Suppressor macrophage (primary cell): ENCODE measurements around the gene ZFAND3.
"Not testable (repeated sequence)": the region's sequence is repeated elsewhere in the genome, so short reads cannot be mapped to it uniquely, and the experiment has no call there.

ENCODE experiments used
- DNase-seq, 4 experiments: peaks; one replicate each; pipeline ENCODE4 v3.0.0-alpha.2; 2020 to 2022

ZFAND3 gene

DNA sequence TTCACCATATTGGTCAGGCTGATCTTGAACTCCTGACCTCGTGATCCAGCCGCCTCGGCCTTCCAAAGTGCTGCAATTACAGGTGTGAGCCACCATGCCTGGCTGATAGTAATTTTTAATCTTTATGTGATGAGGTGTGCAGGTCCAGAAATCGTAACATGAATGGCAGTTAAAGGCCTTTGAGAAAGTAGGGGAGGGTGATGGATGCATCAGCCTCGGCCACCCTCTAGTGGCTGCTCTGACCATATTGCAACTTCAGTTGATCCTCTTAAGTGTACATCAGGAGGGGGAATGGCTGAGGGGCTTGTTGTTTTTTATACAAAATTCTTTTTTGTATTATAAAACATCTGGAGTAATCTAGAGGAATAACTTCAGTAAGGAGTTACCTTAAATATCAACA, 193.0 kb downstream of the ZFAND3 start:
- DNase-seq: peak; percentile 12 to 48 (median 40)

DNA sequence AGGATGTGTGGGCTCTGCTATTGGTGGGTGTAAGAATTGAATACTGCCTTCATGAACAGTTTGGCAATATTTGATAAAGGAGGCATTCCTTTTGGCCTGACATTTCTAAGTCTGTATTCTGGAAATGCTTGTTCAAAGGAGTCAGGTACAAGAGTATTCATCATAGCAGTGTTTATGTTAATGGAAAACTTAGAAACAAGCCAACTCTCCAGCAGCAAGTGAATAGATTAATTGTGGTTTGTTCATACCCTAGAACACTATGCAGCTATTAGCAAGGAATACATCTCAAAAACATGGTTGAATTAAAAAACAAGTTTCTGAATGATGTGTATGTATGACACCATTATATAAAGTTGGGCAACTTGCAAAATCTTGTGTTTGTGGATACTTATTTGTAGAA, 195.8 kb downstream of the ZFAND3 start:
- no peak for DNase-seq

DNA sequence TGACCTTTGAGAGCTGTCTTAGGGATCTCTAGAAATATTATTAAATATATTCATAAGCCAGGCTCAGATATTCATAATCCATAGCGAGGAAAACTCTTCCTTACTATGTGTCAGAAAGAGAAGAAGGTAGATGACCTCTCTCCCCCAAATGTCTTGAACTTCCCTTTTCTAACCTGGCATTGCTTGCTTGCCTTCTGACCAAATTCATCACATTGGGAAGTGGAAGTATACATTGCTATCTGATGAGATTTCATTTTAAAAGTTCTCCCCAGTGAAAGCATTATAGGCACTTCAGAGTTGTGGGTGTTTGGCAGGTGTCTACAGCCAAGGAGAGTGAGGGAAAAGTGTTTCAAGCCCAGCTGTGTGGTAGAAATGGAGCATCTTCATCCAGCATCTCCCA, 197.3 kb downstream of the ZFAND3 start:
- DNase-seq: peak; percentile 29 to 63 (median 44)

DNA sequence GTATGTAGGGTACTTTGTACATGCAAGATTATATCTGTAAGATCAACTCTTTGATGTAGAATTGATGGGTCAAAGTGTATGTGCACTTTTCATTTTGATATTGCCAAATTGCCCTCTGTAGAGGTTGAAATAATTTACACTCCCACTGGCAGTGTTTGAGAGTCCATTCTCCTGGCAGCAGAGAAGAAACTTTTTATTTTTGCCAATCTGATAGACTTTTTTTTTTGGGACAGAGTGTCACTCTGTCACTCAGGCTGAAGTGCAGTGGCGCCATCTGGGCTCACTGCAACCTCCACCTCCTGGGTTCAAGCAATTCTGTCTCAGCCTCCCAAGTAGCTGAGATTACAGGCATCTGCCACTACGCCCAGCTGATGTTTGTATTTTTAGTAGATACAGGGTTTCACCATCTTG, 199.2 kb downstream of the ZFAND3 start:
- no peak for DNase-seq

DNA sequence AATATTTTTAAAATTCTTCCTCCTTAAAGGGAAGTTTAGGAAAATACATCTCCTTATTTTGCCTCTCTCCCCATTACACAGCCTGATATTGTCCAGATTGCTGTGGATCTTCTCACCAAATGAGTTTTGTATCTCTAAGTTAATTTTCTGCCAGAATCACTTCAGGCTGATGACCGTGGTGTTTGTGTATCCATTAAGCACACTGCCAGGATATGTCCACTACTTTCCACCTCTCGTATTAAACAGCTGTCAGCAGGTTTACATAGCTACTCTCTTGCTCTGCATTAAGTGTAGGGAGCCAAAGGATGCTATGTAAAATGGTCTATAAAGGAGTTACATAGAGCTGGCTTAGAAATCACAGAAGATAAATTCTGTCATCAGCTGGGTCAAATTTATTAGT, 201.1 kb downstream of the ZFAND3 start:
- DNase-seq: no peak

DNA sequence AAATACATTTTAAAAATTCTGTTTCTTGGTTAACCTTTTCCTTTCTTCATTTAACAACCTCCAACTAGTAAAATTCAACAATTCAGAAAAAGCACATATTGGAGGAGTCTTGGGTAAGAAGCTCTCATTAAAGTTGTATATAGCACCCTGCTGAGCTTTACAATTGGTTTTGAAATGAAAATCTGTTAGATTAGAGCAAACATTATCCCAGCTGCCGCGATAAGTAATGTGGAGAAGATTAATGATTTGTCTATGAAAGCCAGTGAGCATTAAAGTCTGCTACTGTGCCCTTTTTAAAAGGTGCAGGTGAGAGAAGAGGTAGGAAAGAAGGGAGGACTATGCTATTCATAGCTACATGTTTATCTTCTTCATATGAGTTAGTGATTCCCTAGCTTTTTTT, 201.5 kb downstream of the ZFAND3 start:
- DNase-seq: no peak

DNA sequence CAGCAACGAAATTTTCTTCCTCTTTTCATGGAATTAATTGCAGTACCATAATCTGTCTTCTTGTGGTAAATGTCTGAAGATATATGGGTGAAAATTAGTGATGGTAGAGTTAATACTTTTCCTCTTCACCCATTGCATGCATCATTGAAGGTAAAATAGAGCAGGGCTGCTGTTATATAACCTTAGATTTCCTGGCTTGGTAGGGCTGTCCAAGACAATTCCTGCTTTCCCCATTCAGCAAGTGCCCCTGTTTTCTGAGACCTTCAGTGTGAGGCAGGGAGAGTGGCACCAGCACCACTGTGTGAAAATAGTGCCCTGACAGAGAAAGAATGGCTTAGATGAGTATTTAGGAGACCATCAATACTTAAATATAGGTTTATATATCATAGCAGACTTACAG, 202.0 kb downstream of the ZFAND3 start:
- no peak for DNase-seq

DNA sequence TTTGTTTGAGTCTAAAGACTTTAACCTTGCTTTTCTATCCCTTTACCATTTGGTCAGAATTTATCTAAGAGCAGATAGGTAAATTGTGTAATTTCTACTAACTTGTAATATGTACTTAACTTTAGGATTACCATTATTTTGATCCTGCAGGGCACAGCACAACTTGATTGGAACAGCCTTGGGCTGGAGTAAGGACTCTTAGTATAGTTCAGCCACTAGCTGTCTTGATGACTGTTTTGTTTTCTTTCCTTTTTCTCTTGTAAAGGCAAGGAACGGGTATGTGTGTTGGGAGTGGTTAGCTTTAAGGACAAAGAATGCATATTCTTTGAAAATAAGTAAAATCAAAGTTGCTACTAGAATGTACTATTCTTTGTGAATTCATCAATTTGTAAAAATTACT, 203.2 kb downstream of the ZFAND3 start:
- no peak for DNase-seq

DNA sequence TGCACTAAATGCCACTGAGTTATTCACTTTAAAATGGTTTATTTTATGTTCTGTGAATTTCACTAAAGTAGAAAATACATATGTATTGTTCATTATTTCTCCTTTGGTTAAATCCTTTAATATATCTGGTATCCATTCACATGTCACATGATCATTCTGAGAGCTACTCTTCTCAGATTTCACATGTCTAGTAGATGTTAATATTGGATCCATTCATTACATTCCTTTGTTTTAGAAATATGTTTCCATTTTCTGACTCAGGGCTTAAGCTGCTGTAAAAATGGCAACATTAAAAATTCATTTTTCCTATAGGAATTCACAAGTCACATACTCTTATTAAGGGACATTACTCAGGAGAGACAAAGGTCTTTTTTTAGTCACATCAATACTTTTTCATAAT, 205.4 kb downstream of the ZFAND3 start:
- no peak for DNase-seq

DNA sequence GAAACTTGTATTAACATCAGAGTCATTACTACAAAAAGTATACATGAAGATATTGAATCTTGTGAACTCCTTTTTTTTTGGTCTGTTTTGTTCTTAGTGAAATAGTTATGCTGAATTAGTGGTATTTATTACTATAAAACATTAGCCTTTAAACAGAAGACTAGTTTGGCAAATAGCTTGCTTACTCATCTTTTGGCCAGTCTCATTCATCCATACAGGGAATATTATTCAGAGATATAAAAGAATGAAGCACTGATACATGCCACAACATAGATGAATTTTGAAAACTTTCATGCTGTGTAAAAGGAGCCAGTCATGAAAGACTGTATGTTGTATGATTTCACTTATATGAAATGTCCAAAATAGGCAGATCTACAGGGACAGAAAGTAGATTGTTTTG, 205.9 kb downstream of the ZFAND3 start:
- no peak for DNase-seq

DNA sequence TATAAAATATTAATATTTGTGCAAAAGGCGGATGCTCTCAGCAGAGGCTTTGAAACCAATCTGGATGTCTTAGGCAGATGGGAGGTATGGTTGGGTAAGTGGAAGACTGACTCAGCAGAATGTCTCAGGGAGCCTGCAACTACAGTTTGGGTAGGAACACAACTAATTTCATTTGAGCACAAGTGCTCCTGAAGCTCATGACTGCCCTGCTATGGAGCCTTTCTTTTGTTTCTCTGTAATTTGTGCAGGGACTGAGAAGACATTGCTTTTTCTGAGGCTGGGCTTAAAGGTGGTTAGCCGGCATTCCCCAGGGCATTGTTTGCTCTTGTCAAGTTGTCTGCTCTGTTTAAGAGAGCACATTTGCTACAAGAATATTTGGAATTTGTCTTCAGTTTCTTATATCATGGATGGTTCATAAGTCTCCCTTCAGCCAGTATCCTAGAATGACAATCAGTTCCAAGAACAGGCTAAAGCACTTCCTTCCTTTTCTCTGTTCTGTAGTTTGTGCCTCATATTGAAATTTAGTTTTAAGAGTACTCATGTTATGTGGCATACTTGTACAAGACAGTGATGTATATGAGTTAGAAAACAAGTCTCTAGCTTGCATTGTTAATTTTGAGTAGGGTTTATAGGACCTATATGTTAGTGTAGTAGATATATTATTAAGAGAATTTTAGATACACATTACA, 208.3 kb downstream of the ZFAND3 start:
- DNase-seq: peak in 2 of 4 experiments; percentile 12 to 24

DNA sequence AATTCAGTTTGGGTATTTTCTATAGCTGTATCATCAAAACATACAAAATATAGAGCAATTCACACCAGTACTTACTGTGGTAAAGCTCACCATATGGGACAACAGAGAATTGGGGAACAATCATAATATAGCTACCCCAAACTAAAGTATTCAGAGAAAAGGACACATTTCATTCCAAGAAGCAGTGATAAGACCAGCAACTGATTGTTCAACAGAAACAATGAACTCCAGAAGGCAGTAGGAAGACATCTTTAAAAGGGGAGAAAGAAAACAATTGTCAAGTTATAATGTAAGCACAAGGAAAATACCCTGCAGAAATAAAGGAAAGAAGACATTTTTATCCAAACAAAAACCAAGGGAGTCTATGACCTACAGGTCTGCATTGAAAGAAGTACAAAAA, 210.9 kb downstream of the ZFAND3 start:
- DNase-seq: no peak

DNA sequence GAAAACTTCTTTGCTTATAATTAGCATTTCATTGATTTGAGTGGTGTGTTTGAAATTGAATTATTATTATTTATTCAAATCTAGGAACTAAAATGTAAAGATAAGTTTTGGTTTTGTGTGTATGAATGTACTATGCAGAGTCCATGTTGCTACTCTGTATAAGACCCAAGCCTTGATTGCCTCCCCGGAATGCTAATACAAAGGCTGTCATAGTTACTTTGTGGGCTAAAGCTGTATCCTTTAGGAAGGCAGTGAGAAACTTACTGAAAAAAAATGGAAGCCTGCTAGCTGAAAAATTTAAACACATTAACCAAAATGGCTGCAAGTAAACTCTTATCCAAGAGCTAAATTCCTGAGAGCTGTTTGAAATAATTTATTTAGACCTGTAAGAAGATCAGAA, 213.3 kb downstream of the ZFAND3 start:
- DNase-seq: no peak

DNA sequence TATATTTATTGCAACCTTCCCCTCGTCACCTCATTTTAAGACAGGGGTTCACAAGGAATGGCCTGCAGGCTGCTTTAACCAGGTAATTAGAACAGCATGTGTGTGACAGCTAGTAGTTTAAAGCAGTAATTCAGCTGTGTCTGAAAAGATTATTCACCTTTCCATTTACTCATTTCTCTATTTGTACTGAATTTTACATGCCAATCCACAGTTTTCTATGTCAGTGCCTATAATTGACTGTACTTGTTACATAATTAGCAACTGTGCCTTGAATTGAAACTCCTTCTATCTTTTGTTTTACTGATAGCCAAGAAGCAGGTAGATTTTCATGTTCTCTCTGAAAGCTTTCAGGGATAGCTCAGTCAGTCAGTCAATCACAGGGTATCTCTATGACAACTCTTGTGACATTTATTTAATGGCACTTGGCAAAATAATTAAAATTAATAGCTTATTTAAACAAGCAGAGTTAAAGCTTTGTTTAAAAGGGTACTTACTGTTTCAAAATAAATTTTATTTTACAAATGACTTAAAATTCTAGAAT, 214.0 kb downstream of the ZFAND3 start:
- no peak for DNase-seq

DNA sequence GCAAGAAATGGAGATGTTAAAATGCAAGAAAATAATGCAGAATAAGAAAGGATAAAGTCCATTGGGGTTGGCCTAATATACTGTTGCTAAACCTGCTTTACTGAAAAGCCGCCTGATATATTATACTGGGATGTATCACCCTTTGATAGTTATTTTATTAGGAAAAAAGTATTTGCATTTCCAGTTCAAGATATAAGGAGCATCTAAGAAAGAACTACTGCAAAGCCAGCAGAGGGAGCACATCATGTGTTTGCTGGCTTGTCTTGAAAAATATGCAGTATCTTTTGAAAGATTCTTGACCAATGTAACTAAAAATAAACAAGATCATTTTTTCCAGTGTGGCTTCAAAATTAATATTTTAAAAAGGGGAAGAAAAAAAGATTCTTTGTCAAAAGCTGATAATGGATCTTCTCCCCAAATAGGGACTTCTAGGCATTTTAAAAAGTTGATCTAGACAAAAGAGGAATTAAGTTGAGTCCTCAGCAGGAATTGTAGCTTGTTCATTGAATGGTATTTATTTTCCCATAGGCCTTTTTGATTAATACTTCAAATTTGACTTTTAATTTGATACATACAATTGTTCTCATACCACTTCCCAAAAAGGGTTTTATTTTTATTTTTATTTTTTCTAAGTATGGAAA, 214.9 kb downstream of the ZFAND3 start:
- DNase-seq: peak in 3 of 4 experiments; percentile 19 to 50 (median 44)

DNA sequence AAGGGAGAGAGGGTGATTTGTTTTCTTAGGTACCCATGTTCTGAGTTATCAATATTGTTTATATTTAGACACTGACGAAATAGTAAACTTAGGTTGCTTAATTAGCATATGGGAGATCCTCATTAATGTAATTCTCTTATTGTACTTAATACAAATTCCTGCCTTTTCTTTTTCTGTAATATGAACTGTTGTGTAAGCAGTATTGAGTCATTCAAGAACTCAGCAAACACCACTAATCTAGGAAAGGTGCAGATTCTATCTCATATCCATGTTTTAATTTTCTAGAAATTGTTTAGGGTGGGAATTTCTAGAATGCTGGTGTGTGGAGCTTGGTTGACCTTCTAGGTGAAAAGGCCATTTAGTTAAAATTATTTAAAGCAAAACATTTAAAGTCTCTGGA, 216.0 kb downstream of the ZFAND3 start:
- DNase-seq: no peak

DNA sequence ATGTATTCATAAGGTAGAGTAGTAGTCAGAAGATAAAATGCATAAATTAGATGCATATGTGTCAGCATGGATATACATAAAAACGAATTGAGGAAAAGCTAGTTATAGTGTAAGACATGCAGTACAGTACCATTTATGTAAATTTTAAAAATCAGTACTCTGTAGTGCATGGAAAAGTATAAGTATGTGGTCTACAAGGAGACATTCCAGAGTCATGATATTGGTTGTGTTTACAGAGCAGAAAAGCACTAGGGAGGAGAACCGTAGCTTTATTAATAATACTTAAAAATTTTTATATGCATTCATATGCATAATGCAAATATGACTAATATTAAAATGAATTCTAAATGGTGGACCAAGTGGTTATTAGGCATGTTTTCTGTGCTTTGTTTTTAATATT, 220.0 kb downstream of the ZFAND3 start:
- no peak for DNase-seq

DNA sequence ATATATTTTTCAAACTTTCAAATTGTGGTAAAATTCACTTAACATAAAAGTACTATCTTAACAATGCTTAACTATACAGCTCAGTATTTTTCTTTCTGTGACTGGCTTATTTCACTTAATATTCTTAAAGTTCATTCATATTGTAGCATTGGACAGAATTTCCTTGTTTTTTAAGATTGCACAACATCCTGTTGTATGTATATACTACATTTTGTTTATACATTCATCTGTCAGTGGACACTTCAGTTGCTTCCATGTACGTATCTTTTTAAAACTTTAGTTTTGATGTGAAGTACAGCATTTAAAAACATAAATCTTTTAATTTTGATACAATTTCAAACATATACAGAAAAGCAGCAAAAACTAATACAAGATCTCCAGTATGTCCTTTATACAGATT, 220.7 kb downstream of the ZFAND3 start:
- peak in 1 of 4 experiments; percentile 26 for DNase-seq

DNA sequence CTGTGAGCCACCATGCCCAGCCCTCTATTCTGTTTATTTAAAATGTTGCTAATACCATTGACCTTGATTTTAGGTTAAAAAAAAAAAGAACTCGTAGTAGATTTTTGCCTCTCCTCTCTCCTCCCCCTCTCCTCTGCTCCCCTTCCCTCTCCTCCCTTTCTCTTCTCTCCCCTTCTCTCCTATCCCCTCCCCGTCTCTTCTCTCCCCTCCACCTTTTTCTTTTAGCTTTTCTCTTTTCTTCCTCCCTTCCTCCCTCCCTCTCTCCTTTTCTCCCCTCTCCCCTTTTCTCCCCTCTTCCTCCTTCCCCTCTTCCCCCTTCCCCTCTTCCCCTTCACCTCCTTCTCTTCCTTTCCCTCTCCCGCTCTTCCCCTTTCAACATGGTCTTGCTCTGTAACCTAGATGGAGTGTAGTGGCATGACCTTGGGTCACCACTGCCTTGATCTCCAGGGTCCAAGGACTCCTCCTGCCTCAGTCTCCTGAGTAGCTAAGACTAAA, 223.8 kb downstream of the ZFAND3 start:
- no peak for DNase-seq

DNA sequence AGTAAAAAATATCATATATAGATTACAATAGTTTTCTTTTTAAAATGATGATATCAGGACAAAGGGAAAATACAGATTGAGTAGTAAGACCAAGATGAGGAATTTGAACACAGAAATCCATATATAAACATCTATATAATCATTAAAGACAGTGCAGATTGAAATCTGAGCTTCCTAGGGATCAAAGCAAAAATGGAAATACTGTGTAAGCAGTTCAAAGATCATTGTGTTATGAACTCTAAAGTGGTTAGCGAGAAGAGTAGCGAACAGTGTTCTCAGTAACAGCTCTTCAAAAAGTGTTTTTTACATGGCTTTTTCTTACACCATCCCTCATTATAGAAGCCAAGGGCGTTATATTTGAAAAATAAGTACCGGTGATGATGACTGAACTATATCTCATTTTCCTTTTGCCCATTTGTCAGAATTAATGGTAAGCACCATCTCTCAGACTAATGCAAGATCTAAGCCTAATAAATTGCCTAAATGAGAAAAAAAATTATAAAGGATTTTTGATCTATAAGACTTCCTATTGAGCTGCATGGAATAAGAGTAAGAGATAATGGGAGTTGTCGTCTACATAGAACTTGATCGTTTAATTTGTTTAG, 226.3 kb downstream of the ZFAND3 start:
- no peak for DNase-seq

DNA sequence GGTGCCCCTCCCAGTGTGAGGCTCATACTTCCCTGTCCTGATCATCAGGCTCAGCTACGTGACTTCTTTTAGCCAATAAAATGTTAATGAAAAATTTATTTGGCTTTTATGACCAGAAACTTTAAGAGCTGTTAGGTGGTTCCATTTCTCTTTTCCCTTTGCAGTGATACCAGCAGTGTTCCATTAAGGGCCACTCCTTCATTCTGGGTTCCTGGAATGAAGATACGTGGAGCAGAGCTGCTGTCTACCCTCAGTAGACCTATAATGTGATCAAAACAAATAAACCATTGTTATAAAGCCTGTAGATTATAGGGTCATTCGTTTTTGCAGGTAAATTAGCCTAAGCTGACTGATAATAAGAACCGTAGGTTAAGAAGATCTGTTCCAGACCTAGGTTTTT, 228.0 kb downstream of the ZFAND3 start:
- DNase-seq: no peak

DNA sequence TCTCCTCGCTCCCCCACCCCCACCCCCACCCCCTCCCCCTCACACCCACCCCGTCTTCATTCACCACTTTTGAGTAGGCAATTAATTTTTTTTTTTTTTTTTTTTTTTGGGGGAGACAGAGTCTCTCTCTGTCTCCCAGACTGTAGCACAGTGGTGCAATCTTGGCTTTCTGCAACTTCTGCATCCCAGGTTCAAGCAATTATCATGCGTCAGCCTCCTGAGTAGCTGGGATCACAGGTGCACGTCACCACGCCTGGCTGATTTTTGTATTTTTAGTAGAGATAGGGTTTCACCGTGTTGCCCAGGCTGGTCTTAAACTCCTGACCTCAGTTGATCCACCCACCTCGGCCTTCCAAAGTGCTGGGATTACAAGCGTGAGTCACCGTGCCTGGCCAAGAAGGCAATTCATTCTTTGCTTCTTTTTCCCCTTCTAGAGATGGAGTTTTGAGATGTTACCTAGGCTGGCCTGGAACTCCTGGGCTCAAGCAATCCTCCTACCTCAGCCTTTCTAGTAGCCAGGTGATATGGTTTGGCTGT, 230.4 kb downstream of the ZFAND3 start:
- not testable (repeated sequence) for DNase-seq

DNA sequence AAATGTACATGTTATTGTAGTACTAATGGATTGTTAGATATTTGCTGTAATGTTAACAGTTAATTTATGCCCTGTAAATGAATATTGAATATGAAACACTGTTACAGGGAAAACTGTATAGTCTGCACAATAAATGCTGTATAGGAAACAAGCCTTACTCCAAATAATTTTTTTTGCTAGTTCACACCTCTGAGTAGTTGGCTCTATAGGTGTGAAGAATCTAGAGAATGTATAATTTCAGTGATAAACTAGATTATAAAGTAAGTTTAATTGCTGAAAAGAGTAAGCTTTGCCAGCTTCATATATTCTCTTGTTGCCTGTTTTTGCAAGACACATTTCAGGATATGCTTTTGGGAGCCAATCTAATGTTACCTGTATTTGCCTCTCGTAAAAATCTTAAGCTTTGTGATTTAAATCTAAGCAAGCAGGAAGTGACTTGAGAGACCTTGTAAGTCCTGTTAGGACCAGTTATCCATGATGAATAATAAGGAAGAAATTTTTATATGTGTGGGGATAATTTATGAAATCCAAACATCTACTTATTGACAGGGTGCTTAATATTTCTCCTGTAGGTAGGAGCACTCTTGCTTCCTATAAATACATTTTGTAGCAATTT, 232.4 kb downstream of the ZFAND3 start:
- no peak for DNase-seq
